ENCODE results near the gene HDGF.

The HDGF gene

DNA sequence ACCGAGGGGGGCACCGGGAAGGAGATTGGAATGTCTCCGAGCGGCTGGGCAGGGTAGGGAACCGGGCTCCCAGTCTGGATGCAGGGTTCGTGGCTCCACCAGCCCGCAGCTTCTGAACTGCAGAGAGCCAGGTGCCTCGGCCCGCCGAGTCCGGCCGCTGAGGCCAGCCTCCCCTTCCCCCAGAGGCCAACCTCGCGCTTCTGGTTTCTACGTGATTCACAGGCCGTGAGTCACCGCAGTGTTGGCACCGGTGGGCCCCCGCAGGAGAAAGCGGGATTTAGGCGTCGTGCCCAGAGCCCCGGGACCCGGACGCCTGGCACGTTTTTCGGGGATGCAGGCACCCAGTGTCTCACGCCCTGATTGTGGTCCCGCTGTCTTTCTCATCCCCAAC, 46.5 kb downstream of the HDGF start:
- Histone ChIP-seq H3K9ac (ENCODE audit: low read depth, low read length) (peak overlapping the region; percentile 69), H3K36me3 (ENCODE audit: insufficient read depth, low read length) (peaks cover 17% of the 10 kb centered on the region), H3K27ac (ENCODE audit: low read depth, low read length) (no peak overlapping the region), H3K9me3 (ENCODE audit: insufficient read depth, low read depth, low read length) (no peaks in the 10 kb centered on the region), H3K4me1 (ENCODE audit: insufficient read depth, low read length) (peaks cover 46% of the 10 kb centered on the region), H3K27me3 (ENCODE audit: insufficient read depth, low read length) (peaks cover 16% of the 10 kb centered on the region), H3K4me3 (ENCODE audit: low read length) (peak overlapping the region; percentile 71)
- under 1% methylated on average over 29 of the region's 29 CpGs for WGBS

DNA sequence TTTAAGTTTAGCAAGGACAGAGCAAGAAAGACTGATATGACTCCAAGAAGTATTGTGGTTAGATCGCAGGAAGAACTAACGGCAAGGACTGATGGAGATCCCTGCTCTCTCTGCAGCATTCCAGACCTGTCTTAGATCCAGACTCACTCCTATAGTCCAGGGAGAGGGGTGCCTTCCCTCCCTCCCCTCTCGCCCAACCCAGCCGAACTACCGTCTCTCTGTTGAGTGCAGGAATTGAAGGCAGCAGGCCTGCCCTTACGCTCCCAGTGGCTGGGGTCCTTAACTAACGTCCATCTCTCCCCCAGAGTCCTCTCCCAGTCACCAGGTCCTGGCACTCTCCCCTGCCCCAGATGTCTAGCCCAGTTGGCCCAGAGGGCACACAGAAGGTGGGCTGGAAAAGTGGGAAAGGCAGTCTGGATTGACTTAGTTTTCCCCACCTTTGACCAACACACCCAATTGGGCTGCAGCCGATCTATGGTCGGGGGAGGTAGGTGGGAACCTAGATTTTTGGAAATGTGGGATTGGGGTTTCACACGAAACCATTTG, 47.2 kb downstream of the HDGF start:
- peak overlapping the region; percentile 69 for H3K9ac ChIP-seq (ENCODE audit: low read depth, low read length)
- 11% methylated on average over 10 of the region's 10 CpGs for WGBS
- no peak overlapping the region for H3K27ac ChIP-seq (ENCODE audit: low read depth, low read length)
- peak overlapping the region; percentile 71 for H3K4me3 ChIP-seq (ENCODE audit: low read length)
- H3K9me3 ChIP-seq (ENCODE audit: insufficient read depth, low read depth, low read length): no peaks in the 10 kb centered on the region
- peaks cover 40% of the 10 kb centered on the region for H3K4me1 ChIP-seq (ENCODE audit: insufficient read depth, low read length)
- peaks cover 16% of the 10 kb centered on the region for H3K27me3 ChIP-seq (ENCODE audit: insufficient read depth, low read length)
- peaks cover 24% of the 10 kb centered on the region for H3K36me3 ChIP-seq (ENCODE audit: insufficient read depth, low read length)

DNA sequence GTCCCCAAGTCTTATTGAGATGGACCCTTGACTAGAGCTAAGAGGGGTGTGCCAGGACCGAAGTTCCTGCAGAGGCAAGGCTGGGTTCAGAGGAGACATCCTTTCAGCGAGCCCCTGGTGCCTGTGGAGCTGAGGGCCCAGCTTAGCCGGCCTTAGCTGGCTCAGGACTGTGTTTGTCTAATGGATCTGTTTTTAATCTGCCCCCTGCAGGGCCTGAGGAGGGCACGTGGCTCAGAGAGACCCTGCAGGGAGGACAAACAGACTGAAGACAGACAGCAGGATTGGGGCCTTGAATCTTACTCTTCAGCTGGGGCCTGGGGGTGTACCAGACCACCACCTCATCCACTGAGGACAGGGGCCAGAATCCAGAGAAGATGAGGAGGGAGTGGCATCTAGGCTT, 47.7 kb downstream of the HDGF start:
- Histone ChIP-seq H3K27ac (ENCODE audit: low read depth, low read length) (no peak overlapping the region), H3K4me3 (ENCODE audit: low read length) (peak overlapping the region; percentile 71), H3K36me3 (ENCODE audit: insufficient read depth, low read length) (peaks cover 29% of the 10 kb centered on the region), H3K4me1 (ENCODE audit: insufficient read depth, low read length) (peaks cover 35% of the 10 kb centered on the region), H3K27me3 (ENCODE audit: insufficient read depth, low read length) (peaks cover 16% of the 10 kb centered on the region), H3K9me3 (ENCODE audit: insufficient read depth, low read depth, low read length) (no peaks in the 10 kb centered on the region), H3K9ac (ENCODE audit: low read depth, low read length) (peak overlapping the region; percentile 69)
- 6% methylated on average over 4 of the region's 4 CpGs for WGBS

DNA sequence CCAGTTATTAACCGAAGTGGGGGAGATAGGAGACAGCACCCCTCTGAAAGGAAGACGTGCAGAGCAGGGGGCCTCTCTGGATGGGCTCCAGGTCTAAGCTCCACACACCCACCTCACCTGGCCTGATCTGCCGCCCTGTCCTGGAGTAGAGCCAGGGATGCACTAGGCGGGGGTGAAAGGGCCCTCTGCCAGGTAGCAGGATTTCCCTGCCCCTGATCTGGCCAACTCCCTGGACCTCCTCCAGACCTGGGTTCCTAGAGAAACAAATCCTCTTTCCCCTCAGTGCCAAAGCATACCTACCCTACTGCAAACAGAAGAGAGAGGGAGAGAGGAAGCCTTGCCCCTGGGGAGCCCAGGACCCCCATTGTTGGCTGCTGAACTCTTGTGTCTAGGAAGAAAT, 48.1 kb downstream of the HDGF start:
- WGBS: 87% methylated on average over 4 of the region's 4 CpGs
- H3K27ac ChIP-seq (ENCODE audit: low read depth, low read length): no peak overlapping the region
- H3K9me3 ChIP-seq (ENCODE audit: insufficient read depth, low read depth, low read length): no peaks in the 10 kb centered on the region
- peaks cover 31% of the 10 kb centered on the region for H3K4me1 ChIP-seq (ENCODE audit: insufficient read depth, low read length)
- peaks cover 31% of the 10 kb centered on the region for H3K36me3 ChIP-seq (ENCODE audit: insufficient read depth, low read length)
- peaks cover 16% of the 10 kb centered on the region for H3K27me3 ChIP-seq (ENCODE audit: insufficient read depth, low read length)
- no peak overlapping the region for H3K9ac ChIP-seq (ENCODE audit: low read depth, low read length)
- peak overlapping the region; percentile 71 for H3K4me3 ChIP-seq (ENCODE audit: low read length)

DNA sequence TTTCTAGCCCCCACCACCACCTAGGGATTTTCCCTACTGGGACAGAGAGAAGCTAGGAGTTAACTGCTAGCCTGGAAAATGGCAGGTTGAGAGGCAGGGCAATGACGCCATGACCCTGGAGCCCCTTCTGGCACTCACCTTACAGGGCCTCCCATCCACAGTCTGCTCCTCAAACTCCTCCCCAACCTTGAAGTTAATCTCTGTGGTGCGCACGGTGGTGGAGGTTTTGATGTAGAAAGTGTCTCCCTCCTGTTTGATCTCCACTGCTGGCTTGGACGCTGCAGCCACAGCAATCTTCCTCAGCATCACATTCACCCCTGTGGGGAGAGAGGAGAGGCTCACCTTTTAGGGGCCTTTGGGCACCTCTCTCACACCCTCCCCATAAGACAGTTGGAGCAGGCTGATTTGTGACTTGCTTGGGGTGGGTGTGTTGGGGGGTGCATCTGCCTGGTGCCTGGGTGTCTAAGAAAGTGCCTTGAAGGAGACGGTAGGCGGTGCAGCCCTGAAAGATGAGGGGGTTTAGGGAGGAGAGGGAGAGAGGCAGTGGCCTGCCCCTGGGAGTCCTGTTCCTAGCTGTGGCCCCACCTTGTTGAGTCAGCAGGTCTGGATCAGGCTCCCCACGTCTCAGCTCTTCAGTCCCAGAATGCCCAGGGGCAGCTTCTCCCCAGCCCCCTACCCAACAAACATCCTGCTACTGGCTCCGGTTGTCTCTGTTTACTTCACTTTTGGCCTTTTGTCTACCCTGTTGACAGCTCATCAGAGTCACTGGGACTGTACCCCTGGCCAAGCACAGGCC, 50.5 kb downstream of the HDGF start:
- Histone ChIP-seq H3K9ac (ENCODE audit: low read depth, low read length) (no peak overlapping the region), H3K27ac (ENCODE audit: low read depth, low read length) (no peak overlapping the region), H3K4me1 (ENCODE audit: insufficient read depth, low read length) (peaks cover 19% of the 10 kb centered on the region)

DNA sequence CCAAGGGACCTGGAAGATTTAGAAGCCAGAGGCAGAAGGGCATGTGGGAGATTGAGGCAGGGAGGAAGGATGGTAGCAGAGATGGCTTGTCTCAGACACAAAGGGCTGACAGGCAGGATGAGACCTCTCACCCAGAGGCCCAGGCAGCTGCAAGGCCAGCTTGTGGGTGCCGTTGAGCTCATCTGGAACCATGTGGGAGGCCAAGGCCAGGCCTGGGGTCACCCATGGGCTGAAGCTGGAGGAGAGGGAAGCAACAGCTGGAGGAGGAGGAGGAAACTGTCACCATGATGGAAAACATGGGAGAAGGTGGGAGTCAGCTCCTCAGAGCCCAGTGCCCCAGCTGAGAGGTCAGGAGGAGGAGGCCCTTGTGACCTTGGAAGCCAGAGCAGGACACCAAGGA, 52.5 kb downstream of the HDGF start:
- no peak overlapping the region for H3K9ac ChIP-seq (ENCODE audit: low read depth, low read length)
- 93% methylated on average over 1 of the region's 1 CpG for WGBS
- no peak overlapping the region for H3K4me3 ChIP-seq (ENCODE audit: low read length)
- peaks cover 36% of the 10 kb centered on the region for H3K36me3 ChIP-seq (ENCODE audit: insufficient read depth, low read length)
- peaks cover 3% of the 10 kb centered on the region; the same call in 1 of the 2 replicates for H3K27me3 ChIP-seq (ENCODE audit: insufficient read depth, low read length)
- H3K27ac ChIP-seq (ENCODE audit: low read depth, low read length): no peak overlapping the region
- H3K9me3 ChIP-seq (ENCODE audit: insufficient read depth, low read depth, low read length): no peaks in the 10 kb centered on the region
- H3K4me1 ChIP-seq (ENCODE audit: insufficient read depth, low read length): peaks cover 22% of the 10 kb centered on the region

More for the DNA sequence above, 50.5 kb downstream of the HDGF start:
- H3K4me3 ChIP-seq (ENCODE audit: low read length): no peak overlapping the region
- peaks cover 36% of the 10 kb centered on the region for H3K36me3 ChIP-seq (ENCODE audit: insufficient read depth, low read length)
- peaks cover 16% of the 10 kb centered on the region for H3K27me3 ChIP-seq (ENCODE audit: insufficient read depth, low read length)
- WGBS: 72% methylated on average over 5 of the region's 8 CpGs
- H3K9me3 ChIP-seq (ENCODE audit: insufficient read depth, low read depth, low read length): no peaks in the 10 kb centered on the region

DNA sequence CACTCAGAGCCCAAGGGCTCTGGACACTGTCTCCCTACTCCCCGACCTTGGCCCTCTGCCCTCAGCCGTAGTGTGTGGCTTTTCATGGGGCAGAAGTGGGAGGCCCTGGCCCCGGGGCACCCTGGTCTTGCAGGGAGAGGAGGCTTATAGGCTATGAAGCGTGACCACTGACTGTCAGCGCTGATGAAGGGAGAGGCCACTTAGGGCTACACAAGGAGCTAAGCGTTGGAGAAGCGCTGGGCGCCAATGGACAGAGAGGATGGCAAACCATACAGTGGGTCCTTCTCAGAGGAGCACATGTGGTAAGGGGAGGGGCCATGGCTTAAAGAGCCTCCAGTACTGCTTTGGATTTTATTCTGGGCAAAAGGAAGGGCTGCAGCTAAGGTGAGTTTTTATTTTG, 54.0 kb downstream of the HDGF start:
- Histone ChIP-seq H3K9me3 (ENCODE audit: insufficient read depth, low read depth, low read length) (no peaks in the 10 kb centered on the region), H3K9ac (ENCODE audit: low read depth, low read length) (no peak overlapping the region), H3K36me3 (ENCODE audit: insufficient read depth, low read length) (peaks cover 36% of the 10 kb centered on the region), H3K27ac (ENCODE audit: low read depth, low read length) (no peak overlapping the region), H3K27me3 (ENCODE audit: insufficient read depth, low read length) (no peaks in the 10 kb centered on the region), H3K4me1 (ENCODE audit: insufficient read depth, low read length) (peaks cover 26% of the 10 kb centered on the region), H3K4me3 (ENCODE audit: low read length) (no peak overlapping the region)
- 89% methylated on average over 8 of the region's 8 CpGs for WGBS

DNA sequence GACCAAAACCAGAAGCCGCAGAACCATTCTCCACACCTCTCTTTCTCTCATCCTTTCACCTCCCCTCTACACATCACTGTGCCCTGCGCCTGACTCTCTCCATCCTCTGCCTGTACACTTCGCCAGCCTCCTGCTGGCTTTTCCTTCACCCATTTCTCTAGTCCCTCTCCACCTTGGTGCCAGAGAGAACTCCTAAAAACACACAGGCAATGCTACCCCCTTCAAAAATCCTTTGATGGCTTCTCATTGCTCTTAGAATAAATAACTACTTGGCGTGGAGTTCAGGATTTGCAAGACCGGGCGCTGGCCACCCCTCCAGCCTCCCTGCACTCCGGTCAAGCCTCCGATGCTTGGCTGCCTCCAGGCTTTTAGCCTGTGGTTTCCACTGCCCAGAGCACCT, 54.7 kb downstream of the HDGF start:
- 92% methylated on average over 8 of the region's 8 CpGs for WGBS
- H3K4me1 ChIP-seq (ENCODE audit: insufficient read depth, low read length): peaks cover 33% of the 10 kb centered on the region
- H3K9me3 ChIP-seq (ENCODE audit: insufficient read depth, low read depth, low read length): no peaks in the 10 kb centered on the region
- H3K27ac ChIP-seq (ENCODE audit: low read depth, low read length): no peak overlapping the region
- no peak overlapping the region for H3K4me3 ChIP-seq (ENCODE audit: low read length)
- H3K36me3 ChIP-seq (ENCODE audit: insufficient read depth, low read length): peaks cover 36% of the 10 kb centered on the region
- H3K27me3 ChIP-seq (ENCODE audit: insufficient read depth, low read length): no peaks in the 10 kb centered on the region
- no peak overlapping the region for H3K9ac ChIP-seq (ENCODE audit: low read depth, low read length)

DNA sequence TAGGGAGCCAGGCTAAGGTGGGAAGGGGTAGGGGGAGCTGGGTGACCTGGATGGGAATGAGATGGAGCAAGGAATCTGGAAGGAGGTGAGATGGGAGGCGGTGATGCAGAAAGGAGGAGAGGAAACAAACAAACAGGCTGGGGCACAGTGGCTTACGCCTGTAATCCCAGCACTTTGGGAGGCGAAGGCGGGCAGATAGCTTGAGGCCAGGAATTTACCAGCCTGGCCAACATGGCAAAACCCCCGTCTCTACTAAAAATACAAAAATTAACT, 56.8 kb downstream of the HDGF start:
- Histone ChIP-seq H3K27ac (ENCODE audit: low read depth, low read length) (peak overlapping the region; percentile 92), H3K4me1 (ENCODE audit: insufficient read depth, low read length) (peaks cover 48% of the 10 kb centered on the region), H3K4me3 (ENCODE audit: low read length) (no peak overlapping the region; the same call in 1 of the 2 replicates), H3K9ac (ENCODE audit: low read depth, low read length) (peak overlapping the region; percentile 12; the same call in 1 of the 2 replicates), H3K9me3 (ENCODE audit: insufficient read depth, low read depth, low read length) (no peaks in the 10 kb centered on the region), H3K27me3 (ENCODE audit: insufficient read depth, low read length) (no peaks in the 10 kb centered on the region; the same call in 1 of the 2 replicates), H3K36me3 (ENCODE audit: insufficient read depth, low read length) (peaks cover 16% of the 10 kb centered on the region)
- 70% methylated on average over 5 of the region's 5 CpGs for WGBS

DNA sequence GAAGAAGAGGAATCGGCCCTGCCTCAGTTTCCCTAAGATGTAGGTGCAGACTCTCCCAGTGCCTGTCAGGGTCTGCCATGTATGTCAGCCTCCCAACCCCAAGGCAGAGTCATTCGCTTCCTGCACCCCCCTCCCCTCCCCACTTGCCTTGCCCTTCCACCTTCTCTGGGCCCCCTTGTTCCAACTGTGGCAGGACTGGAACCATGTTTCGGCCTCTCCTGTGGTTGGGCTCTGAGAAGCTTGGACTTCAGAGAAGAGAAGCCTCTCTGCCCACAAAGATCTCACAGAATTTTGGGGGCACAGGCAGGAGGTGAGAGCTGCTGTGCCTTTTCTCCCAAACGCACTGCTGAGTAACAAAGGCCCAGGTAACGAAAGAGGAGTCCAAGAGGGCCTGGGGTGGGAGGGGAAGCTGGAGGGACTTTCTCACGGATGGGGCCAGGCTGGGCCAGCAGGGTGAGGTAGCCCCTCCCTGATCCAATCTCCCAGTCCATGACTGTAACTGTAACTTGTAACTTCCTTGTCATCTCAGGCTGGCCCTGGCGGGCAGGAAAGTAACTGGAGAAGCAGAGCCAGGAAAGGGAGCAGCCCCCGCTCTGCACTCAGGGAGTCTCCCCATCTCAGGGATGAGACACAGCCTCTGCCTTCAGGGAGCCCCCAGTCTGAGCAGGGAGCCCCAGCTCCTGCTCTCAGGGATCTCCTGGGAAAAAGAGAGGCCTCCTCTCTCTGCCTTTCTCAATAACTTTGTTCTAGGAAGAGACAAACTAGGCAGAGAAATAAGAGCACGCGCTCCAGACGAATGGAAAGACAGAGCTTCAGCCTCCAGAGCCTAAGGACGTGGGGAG, 57.4 kb downstream of the HDGF start:
- Histone ChIP-seq H3K9ac (ENCODE audit: low read depth, low read length) (peak overlapping the region; percentile 59), H3K27ac (ENCODE audit: low read depth, low read length) (peak overlapping the region; percentile 92), H3K4me1 (ENCODE audit: insufficient read depth, low read length) (peaks cover 52% of the 10 kb centered on the region), H3K9me3 (ENCODE audit: insufficient read depth, low read depth, low read length) (no peaks in the 10 kb centered on the region), H3K4me3 (ENCODE audit: low read length) (peak overlapping the region; percentile 41), H3K36me3 (ENCODE audit: insufficient read depth, low read length) (peaks cover 11% of the 10 kb centered on the region), H3K27me3 (ENCODE audit: insufficient read depth, low read length) (no peaks in the 10 kb centered on the region; the same call in 1 of the 2 replicates)
- 37% methylated on average over 12 of the region's 12 CpGs for WGBS

All from HUES64 (cell line).